Heart left ventricle (tissue), 16 donors: ENCODE data around the gene GAS2L3. TPM values are rescaled to one million over a fixed set of nuclear protein-coding genes. Genes with fewer than 3 reads are reported as not detected.
A peak's percentile ranks its signal among the peaks of the same experiment; 100 is the strongest.

ENCODE experiments used
- ATAC-seq, 4 donors: fragments of 200-7000 bp; cut with Tn5 transposase; one replicate each; pipeline ENCODE4 v1.9.1; 2020 to 2022; ENCODE audit warnings: moderate library complexity in 4 of 4, mild to moderate bottlenecking in 3 of 4, moderate number of reproducible peaks in 1 of 4
- DNase-seq, 5 donors: peaks; one replicate each; pipeline ENCODE4 v3.0.0-alpha.2; 2020
- H3K27ac ChIP-seq, 12 donors: fragments of 200-600 bp; sonication (generic) in 4 of 12; one replicate each; pipeline versions ENCODE4 v1.5.0 to v1.8.0; 2016 to 2022; ENCODE audit warnings: mild to moderate bottlenecking in 2 of 12
- H3K27me3 ChIP-seq, 9 donors: fragments of 200-600 bp; sonication (generic) in 2 of 9; one replicate each; pipeline versions ENCODE4 v1.5.1 to v1.8.0; 2016 to 2022; ENCODE audit warnings: mild to moderate bottlenecking in 3 of 9
- H3K36me3 ChIP-seq, 9 donors: fragments of 200-600 bp; sonication (generic) in 2 of 9; one replicate each; pipeline versions ENCODE4 v1.5.0 to v1.8.0; 2018 to 2022; ENCODE audit warnings: mild to moderate bottlenecking in 2 of 9
- H3K4me1 ChIP-seq, 12 donors: fragments of 200-600 bp; sonication (generic) in 4 of 12; one replicate each; pipeline versions ENCODE4 v1.5.0 to v1.8.0; 2016 to 2022; ENCODE audit warnings: mild to moderate bottlenecking in 3 of 12
- H3K4me3 ChIP-seq, 12 donors: fragments of 200-600 bp; sonication (generic) in 4 of 12; one replicate each; pipeline versions ENCODE4 v1.5.0 to v1.8.0; 2017 to 2022; ENCODE audit warnings: mild to moderate bottlenecking in 9 of 12, moderate library complexity in 4 of 12
- H3K9me3 ChIP-seq, 12 donors: fragments of 200-600 bp; sonication (generic) in 4 of 12; one replicate each; pipeline versions ENCODE4 v1.5.0 to v1.8.0; 2016 to 2022; ENCODE audit warnings: mild to moderate bottlenecking in 1 of 12
- POLR2A ChIP-seq, 2 donors: fragments of 450-650 bp; IDR thresholded peaks; one replicate each; pipeline ENCODE4 v1.6.1; 2017; ENCODE audit warnings: antibody characterized with exemption in 2 of 2, mild to moderate bottlenecking in 2 of 2, moderate library complexity in 2 of 2
- WGBS, 4 donors: extraction: QIAGEN DNeasy Blood & Tissue Kit in 2 of 4; methylation state at CpG; one replicate each; pipeline versions ENCODE4 v1.1.5 to v1.1.7; 2013 to 2018; 5-methylcytosine and 5-hydroxymethylcytosine counted together
- intact Hi-C, 10 donors: fragments of 100-400 bp; cut with DNase I; formaldehyde crosslinking; loops; one replicate each; pipeline versions ENCODE4 v1.11.1 to v1.14.2; 2022
- polyA plus RNA-seq, 2 donors: library from polyadenylated mRNA; stranded (reverse); fragments of 200-250 nt; gene quantifications; one replicate each; pipeline ENCODE4 v1.2.3, GENCODE V29; 2013
- total RNA-seq, 9 donors: library from RNA; depleted of rRNA in 2 of 9; stranded (reverse); fragments of >200 nt in 2 of 9; fragmentation: NEBNext Ultra II Directional in 3 of 9; extraction: Animal tissue kit (Norgen Biotek cat#: 25700) in 3 of 9; gene quantifications; one replicate each; pipeline versions ENCODE4 v1.1.0 to v1.2.4, GENCODE V29; 2016 to 2023
- TF ChIP-seq, protein P1 (sequence below), 12 donors: fragments of 200-600 bp; sonication (generic) in 4 of 12; IDR thresholded peaks; one replicate each; pipeline versions ENCODE4 v1.5.0 to v1.8.0; 2018 to 2022; ENCODE audit warnings: antibody characterized with exemption in 12 of 12, mild to moderate bottlenecking in 5 of 12
- donor health status: ischemic (EF 13 %, LVEDD 7.1; RV severe dilation, severe dysfunction).
- donor health status: healthy with polysubstance abuse.
- donor health status: DM: no; HTN: yes; CAD: no.
- donor health status: DM: no; HTN: no; CAD: no.
- donor health status: ischemic (EF 25% LVEDD 6.9; RV normal size, moderate dysfunction).
- donor health status: ischemic (EF 25% LVEDD 5.7; RV mildly dilated, moderate dysfunction).
- donor health status: healthy.
- donor health status: DM: yes; HTN: yes; CAD: no.
- donor health status: ischemic (EF 35%, LVEDD 5.7; RV mildly dilated, moderate dysfunction).
- donor health status: nonischemic (EF 11% LVEDD 7.7; RV severe dilation, severe dysfunction).
- donor health status: DM: yes; HTN: yes; CAD: no.
- donor health status: PGD.
- donor health status: ischemic (EF 29% LVEDD 5.4; RV normal size, mild dysfunction).
- donor health status: nonischemic (EF 23%, LVEDD 6.1; RV moderate dilation, normal function).

Gene GAS2L3
- total and polyA plus RNA-seq, 11 donors = 0.47 to 13.2 (median 1.5) TPM

DNA sequence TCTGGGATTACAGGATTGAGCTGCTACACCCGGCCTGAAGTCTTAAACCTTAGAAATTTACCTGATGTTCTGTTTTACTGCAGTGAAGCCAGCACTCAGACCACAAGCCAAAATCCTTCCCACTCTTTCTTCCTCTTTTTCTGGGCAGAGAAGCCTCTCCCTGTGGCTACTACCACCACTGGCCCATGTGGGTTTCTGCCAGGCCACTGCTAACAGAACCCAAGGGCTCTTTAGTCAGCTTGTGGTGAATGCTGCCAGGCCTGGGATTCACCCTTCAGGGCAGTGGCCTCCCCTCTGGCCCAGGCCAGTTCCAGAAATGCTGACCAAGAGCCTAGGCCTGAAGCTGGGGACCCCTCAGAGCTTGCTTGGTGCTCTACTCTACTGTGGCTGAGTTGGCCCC lies 35.3 kb downstream of the GAS2L3 start:
- H3K27ac ChIP-seq = peak overlapping the region in 1 of 12 donors; percentile 8
- intact Hi-C loops = no loop called here
- H3K9me3 ChIP-seq = no peaks in the 10 kb centered on the region
- TF ChIP-seq, protein P1, sequence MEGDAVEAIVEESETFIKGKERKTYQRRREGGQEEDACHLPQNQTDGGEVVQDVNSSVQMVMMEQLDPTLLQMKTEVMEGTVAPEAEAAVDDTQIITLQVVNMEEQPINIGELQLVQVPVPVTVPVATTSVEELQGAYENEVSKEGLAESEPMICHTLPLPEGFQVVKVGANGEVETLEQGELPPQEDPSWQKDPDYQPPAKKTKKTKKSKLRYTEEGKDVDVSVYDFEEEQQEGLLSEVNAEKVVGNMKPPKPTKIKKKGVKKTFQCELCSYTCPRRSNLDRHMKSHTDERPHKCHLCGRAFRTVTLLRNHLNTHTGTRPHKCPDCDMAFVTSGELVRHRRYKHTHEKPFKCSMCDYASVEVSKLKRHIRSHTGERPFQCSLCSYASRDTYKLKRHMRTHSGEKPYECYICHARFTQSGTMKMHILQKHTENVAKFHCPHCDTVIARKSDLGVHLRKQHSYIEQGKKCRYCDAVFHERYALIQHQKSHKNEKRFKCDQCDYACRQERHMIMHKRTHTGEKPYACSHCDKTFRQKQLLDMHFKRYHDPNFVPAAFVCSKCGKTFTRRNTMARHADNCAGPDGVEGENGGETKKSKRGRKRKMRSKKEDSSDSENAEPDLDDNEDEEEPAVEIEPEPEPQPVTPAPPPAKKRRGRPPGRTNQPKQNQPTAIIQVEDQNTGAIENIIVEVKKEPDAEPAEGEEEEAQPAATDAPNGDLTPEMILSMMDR (IDR thresholded peaks at IDR 0.05) = no peak
- no peak for TF ChIP-seq POLR2A (IDR thresholded peaks at IDR 0.05)
- 85 to 94% (median 89%) methylated on average over 1 of the region's 1 CpG for WGBS, 4 donors
- peaks cover 0 to 12% (median 0%) of the 10 kb centered on the region in 9 donors for H3K36me3 ChIP-seq
- ATAC-seq (peak in 2 of 4 donors; percentile 11 to 39), DNase-seq (no peak)
- H3K4me1 ChIP-seq = peaks cover 0 to 31% (median 0%) of the 10 kb centered on the region in 12 donors
- H3K27me3 ChIP-seq = no peaks in the 10 kb centered on the region
- H3K4me3 ChIP-seq = no peak overlapping the region

GRCh38 chr12:100610666-100611430 lies 37.4 kb downstream of the GAS2L3 start:
- Histone ChIP-seq H3K9me3 (no peaks in the 10 kb centered on the region), H3K4me3 (no peak overlapping the region), H3K27me3 (no peaks in the 10 kb centered on the region), H3K27ac (peak overlapping the region in 1 of 12 donors; percentile 4), H3K36me3 (peaks cover 0 to 12% (median 0%) of the 10 kb centered on the region in 9 donors), H3K4me1 (peaks cover 0 to 31% (median 0%) of the 10 kb centered on the region in 12 donors)
- TF ChIP-seq, protein P1 (IDR thresholded peaks at IDR 0.05) = no peak
- no peak for TF ChIP-seq POLR2A (IDR thresholded peaks at IDR 0.05)
- intact Hi-C loops = no loop called here
- ATAC-seq = no peak
- WGBS, 4 donors = 78 to 91% (median 84%) methylated on average over 4 of the region's 4 CpGs
- no peak for DNase-seq

- 97 to 98% (median 97%) methylated on average over 3 of the region's 3 CpGs for whole genome bisulfite sequencing, 4 donors
- ATAC-seq (no peak), DNase-seq (no peak)
- intact Hi-C loops = no loop called here
- peaks cover 0 to 31% (median 0%) of the 10 kb centered on the region in 12 donors for H3K4me1 ChIP-seq
- no peaks in the 10 kb centered on the region for H3K9me3 ChIP-seq
- TF ChIP-seq, protein P1 (IDR thresholded peaks at IDR 0.05) = no peak
- no peak for TF ChIP-seq POLR2A (IDR thresholded peaks at IDR 0.05)
- H3K4me3 ChIP-seq = no peak overlapping the region
- H3K27ac ChIP-seq = no peak overlapping the region
- H3K36me3 ChIP-seq = peaks cover 0 to 13% (median 0%) of the 10 kb centered on the region in 9 donors
- no peaks in the 10 kb centered on the region for H3K27me3 ChIP-seq
These were observed 39.1 kb downstream of the GAS2L3 start for GRCh38 chr12:100612606-100613005.

- DNase-seq = no peak
- no peak overlapping the region for H3K4me3 ChIP-seq
- intact Hi-C loops = no loop called here
- H3K4me1 ChIP-seq = no peaks in the 10 kb centered on the region
- no peak for TF ChIP-seq POLR2A (IDR thresholded peaks at IDR 0.05)
- TF ChIP-seq, protein P1 (IDR thresholded peaks at IDR 0.05) = no peak
- H3K36me3 ChIP-seq = peaks cover 0 to 9% (median 0%) of the 10 kb centered on the region in 9 donors
- no peaks in the 10 kb centered on the region for H3K9me3 ChIP-seq
- ATAC-seq = no peak
- 84 to 95% (median 87%) methylated on average over 4 of the region's 4 CpGs for WGBS, 4 donors
- H3K27me3 ChIP-seq = no peaks in the 10 kb centered on the region
- H3K27ac ChIP-seq = no peak overlapping the region
These were observed 51.1 kb downstream of the GAS2L3 start for GRCh38 chr12:100624571-100624970.
